Measurements from ENCODE around the gene PLA2G15.
A peak's percentile ranks its signal among the peaks of the same experiment; 100 is the strongest.
"Not testable (repeated sequence)": the region's sequence is repeated elsewhere in the genome, so short reads cannot be mapped to it uniquely, and the experiment has no call there.

Gene PLA2G15

DNA sequence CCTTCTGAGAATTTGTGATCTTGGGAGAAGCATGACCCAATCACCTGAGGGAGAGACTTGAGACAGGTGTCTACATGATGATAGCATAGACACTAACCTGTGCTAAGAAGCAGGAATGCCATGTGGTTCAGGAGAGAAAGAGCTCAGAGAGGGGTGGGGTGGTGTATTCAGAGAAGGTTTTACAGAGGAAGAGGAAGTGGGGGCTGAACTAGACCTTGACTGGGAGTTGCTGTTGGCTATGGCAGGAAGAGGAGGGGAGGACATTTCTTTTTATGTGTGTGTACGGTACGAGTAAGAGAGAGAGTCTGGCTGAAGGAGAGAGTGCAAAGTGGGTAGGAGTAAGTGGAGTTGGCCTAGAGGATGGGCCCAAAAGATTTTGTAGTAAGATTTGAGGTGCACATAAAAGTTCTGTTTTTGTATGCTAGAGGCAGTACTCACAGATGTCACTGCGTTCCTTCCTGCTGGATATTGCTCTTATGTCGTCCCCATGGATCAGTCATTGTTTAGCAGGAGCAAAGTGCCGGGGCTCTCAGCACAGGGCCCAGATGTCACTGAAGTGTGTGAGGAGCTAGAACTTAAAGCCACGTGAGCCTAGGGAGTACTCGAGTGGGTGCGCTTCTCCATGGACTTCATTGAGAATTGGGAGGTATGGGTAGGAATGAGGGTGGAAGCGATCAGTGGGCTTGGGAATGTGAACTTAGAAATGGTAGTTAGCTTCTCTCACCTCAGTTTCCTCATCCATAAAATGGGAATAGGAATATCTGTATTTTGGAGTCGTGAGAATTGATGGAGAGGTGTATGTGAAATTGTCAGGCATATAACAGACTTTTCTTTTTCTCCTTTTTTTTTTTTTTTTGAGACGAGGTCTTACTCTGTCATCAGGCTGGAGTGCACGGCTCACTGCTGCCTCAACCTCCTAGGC, 41.2 kb downstream of the PLA2G15 start:
- no peaks in the 10 kb centered on the region for H3K27me3 Mint-ChIP-seq (ENCODE audit: low read depth)
- H3K36me3 Mint-ChIP-seq (ENCODE audit: low read depth), result peaks cover 58% of the 10 kb centered on the region
- H3K4me1 Mint-ChIP-seq (ENCODE audit: low read depth), result peaks cover 81% of the 10 kb centered on the region
- peak overlapping the region; percentile 80 for H3K4me3 Mint-ChIP-seq
- H3K9me3 Mint-ChIP-seq, result no peaks in the 10 kb centered on the region
- peak overlapping the region; percentile 89 for H3K27ac Mint-ChIP-seq

DNA sequence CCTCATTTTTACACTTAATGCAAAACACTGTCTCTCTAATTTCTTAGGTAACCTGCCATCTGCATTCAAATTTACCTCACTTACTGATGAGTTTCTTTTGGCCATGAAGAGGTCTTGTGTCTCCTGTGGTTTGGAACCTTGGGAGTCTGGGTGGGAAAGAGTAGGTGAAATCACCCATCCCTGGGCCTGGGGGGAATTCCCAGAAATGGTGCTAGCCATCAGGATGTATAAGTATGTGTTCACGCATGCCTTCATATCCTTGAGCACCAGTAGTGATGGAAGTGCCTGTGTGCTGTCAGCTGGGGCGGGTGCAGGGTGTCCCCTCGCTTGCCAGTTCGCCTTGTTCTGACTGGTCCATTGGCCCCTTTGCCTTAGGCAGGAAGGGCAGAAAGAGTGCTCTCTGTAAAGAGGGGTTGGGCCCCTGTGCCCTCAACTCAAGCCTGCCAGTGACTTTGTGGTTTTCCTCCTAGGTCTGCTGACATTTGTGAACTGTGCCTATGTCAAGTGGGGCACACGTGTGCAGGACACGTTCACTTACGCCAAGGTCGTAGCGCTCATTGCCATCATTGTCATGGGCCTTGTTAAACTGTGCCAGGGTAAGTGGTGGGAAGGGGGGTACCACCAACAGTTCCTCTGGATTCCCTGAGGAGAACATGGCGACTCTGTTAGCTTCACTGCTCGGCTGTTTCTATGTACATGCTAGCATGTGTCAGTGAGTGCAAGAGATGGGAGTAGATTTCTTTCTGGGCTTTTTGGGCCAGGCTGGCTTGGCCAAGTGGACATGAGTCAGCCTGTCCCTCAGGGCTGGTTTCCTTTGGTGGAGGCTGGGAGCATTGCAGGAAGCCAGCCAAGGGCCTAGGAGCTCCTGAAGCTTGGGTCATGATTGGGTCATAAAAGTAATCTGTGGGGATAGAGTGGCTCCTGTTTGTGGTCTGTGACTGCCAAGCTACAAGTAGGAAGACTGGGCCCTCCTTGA, 42.4 kb downstream of the PLA2G15 start:
- peak overlapping the region; percentile 50 for H3K4me3 Mint-ChIP-seq
- peaks cover 82% of the 10 kb centered on the region for H3K4me1 Mint-ChIP-seq (ENCODE audit: low read depth)
- H3K36me3 Mint-ChIP-seq (ENCODE audit: low read depth), result peaks cover 59% of the 10 kb centered on the region
- H3K27ac Mint-ChIP-seq, result peak overlapping the region; percentile 81
- H3K27me3 Mint-ChIP-seq (ENCODE audit: low read depth), result no peaks in the 10 kb centered on the region
- no peaks in the 10 kb centered on the region for H3K9me3 Mint-ChIP-seq

GRCh38 chr16:68288252-68288650, 43.1 kb downstream of the PLA2G15 start:
- Mint-ChIP-seq H3K4me1 (ENCODE audit: low read depth) (peaks cover 79% of the 10 kb centered on the region), H3K36me3 (ENCODE audit: low read depth) (peaks cover 58% of the 10 kb centered on the region), H3K27me3 (ENCODE audit: low read depth) (no peaks in the 10 kb centered on the region), H3K27ac (peak overlapping the region; percentile 81), H3K4me3 (no peak overlapping the region), H3K9me3 (no peaks in the 10 kb centered on the region)

DNA sequence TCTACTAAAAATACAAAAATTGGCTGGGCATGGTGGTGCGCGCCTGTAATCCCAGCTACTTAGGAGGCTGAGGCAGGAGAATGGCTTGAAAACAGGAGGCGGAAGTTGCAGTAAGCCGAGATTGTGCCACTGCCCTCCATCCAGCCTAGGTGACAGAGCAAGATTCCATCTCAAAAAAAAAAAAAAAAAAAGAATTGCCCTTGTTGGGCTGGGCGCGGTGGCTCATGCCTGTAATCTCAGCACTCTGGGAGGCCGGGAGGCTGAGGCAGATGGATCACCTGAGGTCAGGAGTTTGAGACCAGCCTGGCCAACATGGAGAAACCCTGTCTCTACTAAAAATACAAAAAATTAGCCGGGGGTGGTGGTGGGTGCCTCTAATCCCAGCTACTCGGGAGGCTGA, 43.6 kb downstream of the PLA2G15 start:
- not testable (repeated sequence) for H3K9me3 Mint-ChIP-seq; H3K27me3 Mint-ChIP-seq (ENCODE audit: low read depth); H3K4me3 Mint-ChIP-seq
- Mint-ChIP-seq H3K36me3 (ENCODE audit: low read depth) (peaks cover 57% of the 10 kb centered on the region), H3K27ac (peak overlapping the region; percentile 81), H3K4me1 (ENCODE audit: low read depth) (peaks cover 77% of the 10 kb centered on the region)

GRCh38 chr16:68289202-68289601, 44.0 kb downstream of the PLA2G15 start:
- Mint-ChIP-seq H3K4me3 (peak overlapping the region; percentile 77), H3K4me1 (ENCODE audit: low read depth) (peaks cover 75% of the 10 kb centered on the region), H3K27ac (peak overlapping the region; percentile 92), H3K36me3 (ENCODE audit: low read depth) (peaks cover 59% of the 10 kb centered on the region), H3K27me3 (ENCODE audit: low read depth) (no peaks in the 10 kb centered on the region), H3K9me3 (no peaks in the 10 kb centered on the region)

- H3K9me3 Mint-ChIP-seq, result no peaks in the 10 kb centered on the region
- peaks cover 65% of the 10 kb centered on the region for H3K36me3 Mint-ChIP-seq (ENCODE audit: low read depth)
- peaks cover 71% of the 10 kb centered on the region for H3K4me1 Mint-ChIP-seq (ENCODE audit: low read depth)
- peak overlapping the region; percentile 92 for H3K27ac Mint-ChIP-seq
- H3K27me3 Mint-ChIP-seq (ENCODE audit: low read depth), result no peaks in the 10 kb centered on the region
- H3K4me3 Mint-ChIP-seq, result peak overlapping the region; percentile 77
Observed at GRCh38 chr16:68289621-68290329, 44.6 kb downstream of the PLA2G15 start.

DNA sequence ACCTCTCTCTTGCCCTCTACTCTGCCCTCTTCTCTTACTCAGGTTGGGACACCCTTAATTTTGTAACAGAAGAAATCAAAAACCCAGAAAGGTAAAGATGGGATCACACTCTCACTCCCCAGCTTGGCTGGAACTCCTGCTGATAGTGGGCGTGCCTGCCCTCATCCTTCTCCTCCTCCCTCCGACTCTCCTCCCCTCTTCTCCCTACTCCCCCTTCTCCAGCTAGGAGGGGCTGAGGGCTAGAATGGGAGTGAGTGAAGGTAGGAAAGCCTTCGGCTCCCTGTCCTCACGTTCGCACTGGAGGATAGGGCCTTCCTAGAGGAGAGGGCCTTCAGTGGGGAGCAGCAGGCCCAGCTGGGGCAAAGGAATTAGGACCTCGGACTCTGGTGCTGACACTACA, 45.3 kb downstream of the PLA2G15 start:
- Mint-ChIP-seq H3K4me1 (ENCODE audit: low read depth) (peaks cover 67% of the 10 kb centered on the region), H3K9me3 (no peaks in the 10 kb centered on the region), H3K27me3 (ENCODE audit: low read depth) (no peaks in the 10 kb centered on the region), H3K36me3 (ENCODE audit: low read depth) (peaks cover 69% of the 10 kb centered on the region), H3K4me3 (peak overlapping the region; percentile 77), H3K27ac (peak overlapping the region; percentile 92)

DNA sequence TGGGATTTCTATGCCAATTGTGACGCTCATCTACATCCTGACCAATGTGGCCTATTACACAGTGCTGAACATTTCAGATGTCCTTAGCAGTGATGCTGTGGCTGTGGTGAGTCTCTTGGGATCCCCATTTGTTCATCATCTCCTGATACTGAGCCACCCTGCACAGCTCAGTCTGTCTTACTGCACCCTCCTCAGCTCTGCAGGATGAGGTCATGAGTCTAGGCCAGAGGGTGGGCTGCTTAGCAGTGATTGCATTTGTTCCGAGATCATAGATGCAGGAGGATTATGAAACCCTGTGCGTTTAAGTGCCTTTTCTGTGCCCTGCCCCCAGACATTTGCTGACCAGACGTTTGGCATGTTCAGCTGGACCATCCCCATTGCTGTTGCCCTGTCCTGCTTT, 46.1 kb downstream of the PLA2G15 start:
- no peaks in the 10 kb centered on the region for H3K27me3 Mint-ChIP-seq (ENCODE audit: low read depth)
- no peaks in the 10 kb centered on the region for H3K9me3 Mint-ChIP-seq
- peak overlapping the region; percentile 79 for H3K27ac Mint-ChIP-seq
- H3K4me1 Mint-ChIP-seq (ENCODE audit: low read depth), result peaks cover 60% of the 10 kb centered on the region
- peaks cover 72% of the 10 kb centered on the region for H3K36me3 Mint-ChIP-seq (ENCODE audit: low read depth)
- H3K4me3 Mint-ChIP-seq, result no peak overlapping the region

GRCh38 chr16:68292425-68292824, 47.3 kb downstream of the PLA2G15 start:
- Mint-ChIP-seq H3K36me3 (ENCODE audit: low read depth) (peaks cover 74% of the 10 kb centered on the region), H3K9me3 (no peaks in the 10 kb centered on the region), H3K27ac (peak overlapping the region; percentile 79), H3K4me1 (ENCODE audit: low read depth) (peaks cover 51% of the 10 kb centered on the region), H3K4me3 (peak overlapping the region; percentile 33), H3K27me3 (ENCODE audit: low read depth) (no peaks in the 10 kb centered on the region)

DNA sequence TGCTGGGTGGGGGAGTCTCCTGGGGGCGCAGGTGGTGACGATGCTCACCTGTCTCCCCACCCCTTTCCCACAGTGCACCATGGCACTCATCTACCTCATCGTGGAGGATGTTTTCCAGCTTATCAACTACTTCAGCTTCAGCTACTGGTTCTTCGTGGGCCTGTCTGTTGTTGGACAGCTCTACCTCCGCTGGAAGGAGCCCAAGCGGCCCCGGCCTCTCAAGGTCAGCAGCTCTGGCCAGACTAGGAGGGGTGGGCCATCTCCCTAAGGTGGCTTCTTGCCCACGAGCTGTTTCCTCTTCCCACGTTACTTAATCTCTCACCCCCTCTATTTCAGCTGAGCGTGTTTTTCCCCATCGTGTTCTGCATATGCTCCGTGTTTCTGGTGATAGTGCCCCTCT, 51.1 kb downstream of the PLA2G15 start:
- Mint-ChIP-seq H3K27ac (no peak overlapping the region), H3K9me3 (no peaks in the 10 kb centered on the region), H3K27me3 (ENCODE audit: low read depth) (no peaks in the 10 kb centered on the region), H3K4me1 (ENCODE audit: low read depth) (peaks cover 30% of the 10 kb centered on the region), H3K36me3 (ENCODE audit: low read depth) (peaks cover 79% of the 10 kb centered on the region), H3K4me3 (no peak overlapping the region)

DNA sequence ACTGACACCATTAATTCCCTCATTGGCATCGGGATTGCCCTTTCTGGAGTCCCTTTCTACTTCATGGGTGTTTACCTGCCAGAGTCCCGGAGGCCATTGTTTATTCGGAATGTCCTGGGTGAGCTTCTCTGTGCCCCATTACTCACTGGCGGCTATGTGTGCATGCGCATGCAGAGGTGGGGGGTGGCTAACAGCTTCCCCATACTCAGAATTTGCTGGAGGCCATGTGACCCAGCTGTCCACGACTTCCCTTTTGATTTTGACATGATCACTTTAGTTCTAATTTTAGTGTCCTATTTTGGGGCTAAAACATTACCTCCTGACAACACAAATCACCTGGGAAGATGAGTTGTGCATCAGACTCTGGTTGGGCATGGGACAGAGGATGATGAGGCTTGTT, 51.5 kb downstream of the PLA2G15 start:
- Mint-ChIP-seq H3K27me3 (ENCODE audit: low read depth) (no peaks in the 10 kb centered on the region), H3K4me3 (no peak overlapping the region), H3K36me3 (ENCODE audit: low read depth) (peaks cover 79% of the 10 kb centered on the region)

GRCh38 chr16:68297908-68298307, 52.7 kb downstream of the PLA2G15 start:
- Mint-ChIP-seq H3K4me1 (ENCODE audit: low read depth) (peaks cover 24% of the 10 kb centered on the region), H3K36me3 (ENCODE audit: low read depth) (peaks cover 78% of the 10 kb centered on the region), H3K9me3 (no peaks in the 10 kb centered on the region)

More for the DNA sequence above, 51.5 kb downstream of the PLA2G15 start:
- H3K4me1 Mint-ChIP-seq (ENCODE audit: low read depth), result peaks cover 28% of the 10 kb centered on the region
- peak overlapping the region; percentile 18 for H3K27ac Mint-ChIP-seq
- H3K9me3 Mint-ChIP-seq, result no peaks in the 10 kb centered on the region

DNA sequence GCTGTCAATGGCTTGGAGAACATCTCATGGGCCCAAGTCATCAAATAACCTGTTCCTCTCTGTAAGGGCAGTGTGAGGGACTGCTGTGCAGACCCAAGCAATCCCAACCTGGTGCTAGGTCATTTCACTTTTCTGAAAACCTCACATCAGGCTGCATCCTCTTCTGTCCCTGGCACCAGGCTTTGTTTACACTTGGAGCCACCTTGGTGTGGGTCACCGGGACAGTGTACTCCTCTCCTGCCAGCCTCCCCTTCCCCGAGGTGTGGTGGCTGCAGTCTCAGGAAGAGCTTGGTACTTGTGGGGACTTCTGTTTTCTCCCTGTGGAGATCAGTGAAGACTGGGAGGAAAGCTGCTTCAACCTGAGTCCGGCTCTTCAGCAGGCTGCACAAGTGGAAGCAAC, 53.1 kb downstream of the PLA2G15 start:
- peaks cover 24% of the 10 kb centered on the region for H3K4me1 Mint-ChIP-seq (ENCODE audit: low read depth)
- H3K4me3 Mint-ChIP-seq, result no peak overlapping the region
- H3K27ac Mint-ChIP-seq, result no peak overlapping the region
- no peaks in the 10 kb centered on the region for H3K27me3 Mint-ChIP-seq (ENCODE audit: low read depth)
- no peaks in the 10 kb centered on the region for H3K9me3 Mint-ChIP-seq
- peaks cover 78% of the 10 kb centered on the region for H3K36me3 Mint-ChIP-seq (ENCODE audit: low read depth)

More at GRCh38 chr16:68297908-68298307, 52.7 kb downstream of the PLA2G15 start:
- H3K4me3 Mint-ChIP-seq, result no peak overlapping the region
- H3K27me3 Mint-ChIP-seq (ENCODE audit: low read depth), result no peaks in the 10 kb centered on the region
- H3K27ac Mint-ChIP-seq, result no peak overlapping the region
